GM10847 (cell line): ENCODE results near the gene ZNF79.
A peak's percentile ranks its signal among the peaks of the same experiment; 100 is the strongest.

Experiments used
- POLR2A ChIP-seq: IDR thresholded peaks from 2 replicates; pipeline ENCODE4 v1.6.1; 2011; ENCODE audit not compliant: insufficient read length; ENCODE audit errors: extremely low read depth

Gene ZNF79

DNA sequence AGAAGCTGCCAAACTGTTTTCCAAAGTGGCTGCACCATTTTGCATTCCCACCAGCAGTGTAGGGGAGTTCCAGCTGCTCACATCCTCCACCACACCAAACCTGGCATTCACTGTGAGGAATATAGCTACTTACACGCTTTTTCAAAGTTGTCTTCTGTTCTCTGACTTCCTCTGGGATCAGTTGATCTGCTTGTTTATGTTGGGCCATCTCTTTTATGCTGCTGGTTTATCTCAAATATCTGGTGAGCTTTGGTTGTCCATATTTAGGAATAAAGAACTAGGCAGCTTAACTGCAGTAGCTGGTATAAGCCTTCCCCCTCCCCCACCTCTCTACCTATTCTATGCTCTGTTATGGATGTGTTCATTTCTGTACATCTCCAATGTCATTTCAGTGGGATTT, 8.5 kb upstream of the ZNF79 start:
- TF ChIP-seq POLR2A = no peak

DNA sequence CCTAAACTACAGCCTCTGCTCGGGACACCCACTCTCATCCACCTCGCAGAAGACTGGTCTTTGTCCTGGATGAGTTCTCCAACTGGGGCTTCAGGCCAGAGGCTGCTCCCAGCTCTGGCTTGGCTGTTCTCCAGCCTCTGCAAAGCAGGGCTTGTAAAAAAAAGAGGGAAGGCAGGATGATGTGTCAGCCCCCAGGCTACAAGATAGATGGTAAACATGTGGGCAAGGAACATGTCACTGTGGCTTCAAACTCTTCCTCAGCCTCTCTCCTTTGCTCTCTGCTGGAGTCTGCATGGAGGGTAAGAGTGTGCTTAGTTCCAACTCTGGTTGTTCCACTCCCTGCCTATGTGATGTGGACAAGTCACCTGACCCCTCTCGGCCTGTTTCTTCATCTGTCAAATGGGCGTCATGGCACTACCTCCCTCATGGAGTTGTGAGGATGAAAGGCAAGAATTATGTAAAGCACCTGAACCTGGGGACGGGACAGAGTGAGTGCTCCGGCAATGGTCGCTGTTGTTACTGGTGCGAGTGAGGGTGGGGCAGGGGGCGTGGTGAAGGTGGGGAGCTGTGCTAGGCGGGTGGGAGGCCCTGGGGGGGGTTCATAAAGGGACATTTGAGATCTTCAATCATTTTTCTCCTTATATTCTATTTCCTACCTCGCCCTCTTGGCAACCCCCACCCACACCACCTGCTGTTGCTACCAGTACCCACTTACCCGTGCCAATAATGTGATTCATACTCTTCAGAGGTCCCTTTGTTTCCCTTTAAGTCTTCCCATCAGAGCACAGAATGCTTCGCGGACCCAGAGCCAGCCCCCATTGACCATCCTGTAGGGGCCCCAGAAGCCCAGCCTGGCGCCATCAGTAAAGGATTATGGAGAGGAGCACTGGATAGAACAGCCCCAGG, 6.8 kb upstream of the ZNF79 start:
- no peak for TF ChIP-seq POLR2A

DNA sequence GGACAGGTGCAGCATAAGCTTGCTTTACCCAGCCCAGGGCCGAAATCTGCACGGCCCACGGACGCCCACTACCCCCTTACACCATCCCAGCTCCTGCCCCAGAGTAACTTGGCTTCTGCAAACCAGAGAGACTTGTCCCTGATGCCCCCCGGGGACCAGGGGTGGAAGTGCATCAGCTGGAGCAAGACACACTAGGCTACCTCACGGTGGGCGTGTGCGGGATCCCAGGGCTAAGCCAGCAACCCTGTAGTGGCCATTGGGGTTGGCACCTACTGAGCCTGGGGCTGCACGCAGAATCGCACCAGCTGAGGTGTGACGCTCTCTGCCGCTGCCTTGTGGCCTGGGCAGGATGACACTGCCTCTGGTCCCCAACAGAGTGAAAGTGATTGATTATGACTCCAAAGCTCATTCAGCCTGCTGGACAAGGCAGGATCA, 6.1 kb upstream of the ZNF79 start:
- no peak for TF ChIP-seq POLR2A

DNA sequence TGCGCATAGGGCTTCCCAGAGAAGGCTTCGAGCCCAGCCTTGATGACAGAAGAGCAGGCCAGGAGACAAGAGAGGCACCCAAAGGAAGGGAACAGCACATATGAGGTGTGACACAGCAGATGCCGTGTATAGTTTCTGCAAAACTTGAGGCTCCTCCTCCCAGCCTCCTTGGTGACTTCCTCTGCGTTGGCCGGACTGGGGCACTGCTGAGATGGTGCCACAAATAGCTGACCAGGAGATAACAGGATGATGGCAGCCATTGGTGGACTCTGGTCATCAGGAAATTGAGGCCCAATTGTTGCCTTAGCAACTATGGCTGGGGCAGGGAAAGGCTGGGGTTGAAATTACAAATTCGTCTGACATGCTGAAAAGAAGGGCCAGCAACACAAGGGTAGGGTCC, 4.8 kb upstream of the ZNF79 start:
- no peak for TF ChIP-seq POLR2A

DNA sequence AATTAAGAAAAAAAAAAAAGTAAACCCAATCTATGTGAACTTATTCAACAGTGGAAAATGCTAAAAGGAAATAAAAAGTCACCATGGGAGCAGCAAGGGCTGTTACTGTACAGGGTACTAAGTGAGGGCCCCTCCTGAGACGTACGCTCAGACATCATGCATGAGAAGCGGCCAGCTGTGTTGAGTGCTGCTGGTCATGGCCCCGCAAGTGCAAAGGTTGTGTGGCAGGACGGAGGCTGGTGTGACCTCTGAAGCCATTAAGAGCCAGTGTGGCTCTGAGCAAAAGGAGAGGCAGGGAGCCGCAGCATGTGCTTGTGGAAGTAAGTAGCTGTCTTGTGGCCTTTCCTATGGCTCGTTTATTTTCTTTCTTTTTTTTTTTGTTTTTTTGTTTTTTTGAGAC, 3.1 kb upstream of the ZNF79 start:
- no peak for TF ChIP-seq POLR2A

DNA sequence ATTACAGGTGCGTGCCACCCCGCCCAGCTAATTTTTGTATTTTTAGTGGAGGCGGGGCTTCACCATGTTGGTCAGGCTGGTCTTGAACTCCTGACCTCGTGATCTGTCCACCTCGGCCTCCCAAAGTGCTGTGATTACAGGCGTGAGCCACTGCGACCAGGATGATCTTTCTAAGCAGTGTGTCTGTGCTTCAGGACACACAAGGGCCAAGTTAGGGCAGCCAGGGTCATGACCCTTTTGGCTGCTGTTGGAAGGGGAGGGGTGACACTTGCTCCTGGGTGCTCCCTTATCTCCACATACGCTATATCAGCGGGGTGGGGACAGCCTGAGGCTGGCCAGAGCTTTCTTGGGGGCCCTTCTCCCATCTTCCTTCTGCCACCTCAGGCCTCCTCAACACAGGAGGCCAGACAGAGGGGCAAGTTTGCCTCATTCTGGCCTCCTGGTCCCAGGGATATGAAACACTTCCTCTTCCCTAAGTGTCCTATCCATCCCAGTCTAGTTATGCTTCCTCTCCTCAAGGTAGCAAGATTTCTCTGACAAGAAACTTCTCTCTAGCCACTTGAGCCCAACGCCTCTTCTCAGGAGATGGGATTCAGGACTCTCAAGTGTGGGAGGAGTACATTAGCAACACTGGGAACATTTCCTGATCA, 1.9 kb upstream of the ZNF79 start:
- no peak for TF ChIP-seq POLR2A

DNA sequence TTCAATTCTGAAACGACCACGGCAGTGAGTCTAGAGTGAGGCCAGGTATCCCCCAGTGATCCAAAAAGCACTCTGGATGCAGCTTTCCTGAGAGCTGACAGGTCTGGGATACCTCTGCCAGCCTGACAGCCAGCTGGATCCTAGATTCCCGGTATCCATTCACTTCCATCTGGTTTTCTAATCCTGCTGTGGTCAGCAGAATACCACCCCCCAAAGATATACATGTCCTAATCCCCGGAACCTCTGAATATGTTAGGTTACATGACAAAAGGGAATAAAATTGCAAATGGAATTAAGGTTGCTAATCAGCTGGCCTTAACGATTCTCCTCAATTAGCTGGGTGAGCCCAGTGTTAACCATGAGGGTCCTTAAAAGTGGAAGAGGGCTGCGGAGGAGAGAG, 1.4 kb upstream of the ZNF79 start:
- no peak for TF ChIP-seq POLR2A

DNA sequence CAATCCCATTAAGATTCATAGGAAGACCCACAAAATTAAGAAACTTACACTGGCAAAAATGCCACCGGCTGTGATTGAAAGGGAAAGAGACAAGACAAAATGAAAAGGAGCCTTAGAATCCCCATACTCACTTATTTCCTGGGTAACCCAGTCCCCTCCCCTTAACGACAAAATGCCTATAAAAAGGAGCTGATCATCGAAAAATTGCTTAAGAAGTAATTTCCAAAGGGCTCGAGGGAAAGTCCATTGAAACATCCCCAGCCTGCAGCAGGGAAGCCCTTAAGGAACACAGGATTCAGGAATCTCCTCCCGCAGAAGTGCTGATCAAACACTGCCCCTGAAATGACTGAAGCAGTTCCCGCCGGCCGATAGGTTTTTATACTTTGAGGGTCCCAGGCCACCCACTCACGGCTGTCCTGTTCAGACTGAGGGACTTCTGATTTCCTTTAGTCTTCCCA, 677 bp upstream of the ZNF79 start:
- no peak for TF ChIP-seq POLR2A

GRCh38 chr9:127424676-127424999, 456 bp downstream of the ZNF79 start:
- no peak for TF ChIP-seq POLR2A

DNA sequence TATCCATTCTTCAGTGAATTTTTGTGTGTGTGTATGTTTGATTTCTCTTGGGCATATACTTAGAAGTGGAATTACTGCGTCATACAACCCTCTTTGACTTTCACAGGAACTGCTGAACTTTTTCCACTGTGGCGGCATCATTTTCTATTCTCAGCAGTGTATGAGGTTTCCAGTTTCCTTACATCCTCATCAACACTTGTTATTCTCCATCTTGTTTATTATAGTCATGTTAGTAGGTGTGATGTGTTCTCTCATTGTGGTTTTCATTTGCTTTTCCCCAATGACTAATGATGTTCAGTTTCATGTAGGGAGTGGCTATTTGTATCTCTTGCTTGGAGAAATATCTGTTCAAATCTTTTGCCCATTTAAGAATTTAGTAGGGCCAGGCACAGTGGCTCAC, 2.6 kb downstream of the ZNF79 start:
- no peak for TF ChIP-seq POLR2A

GRCh38 chr9:127428348-127428747, 4.2 kb downstream of the ZNF79 start:
- TF ChIP-seq POLR2A = no peak

GRCh38 chr9:127430415-127430814, 6.2 kb downstream of the ZNF79 start:
- TF ChIP-seq POLR2A = no peak

GRCh38 chr9:127437497-127438264, 13.5 kb downstream of the ZNF79 start:
- no peak for TF ChIP-seq POLR2A

GRCh38 chr9:127438394-127438793, 14.2 kb downstream of the ZNF79 start:
- no peak for TF ChIP-seq POLR2A

DNA sequence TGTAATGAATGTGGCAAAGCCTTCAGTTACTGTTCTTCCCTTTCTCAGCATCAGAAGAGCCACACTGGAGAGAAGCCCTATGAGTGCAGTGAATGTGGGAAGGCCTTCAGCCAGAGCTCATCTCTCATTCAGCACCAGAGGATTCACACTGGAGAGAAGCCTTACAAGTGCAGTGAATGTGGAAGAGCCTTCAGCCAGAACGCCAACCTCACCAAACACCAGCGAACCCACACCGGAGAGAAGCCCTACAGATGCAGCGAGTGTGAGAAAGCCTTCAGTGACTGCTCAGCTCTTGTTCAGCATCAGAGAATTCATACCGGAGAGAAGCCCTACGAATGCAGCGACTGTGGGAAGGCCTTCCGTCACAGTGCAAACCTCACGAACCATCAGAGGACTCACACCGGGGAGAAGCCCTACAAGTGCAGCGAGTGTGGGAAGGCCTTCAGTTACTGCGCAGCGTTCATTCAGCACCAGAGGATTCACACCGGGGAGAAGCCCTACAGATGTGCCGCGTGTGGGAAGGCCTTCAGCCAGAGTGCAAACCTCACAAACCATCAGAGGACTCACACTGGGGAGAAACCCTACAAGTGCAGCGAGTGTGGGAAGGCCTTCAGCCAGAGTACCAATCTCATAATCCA, 20.2 kb downstream of the ZNF79 start:
- no peak for TF ChIP-seq POLR2A

GRCh38 chr9:127444921-127445850, 21.0 kb downstream of the ZNF79 start:
- peak; percentile 14 for TF ChIP-seq POLR2A
